DMS79 (cell line): ENCODE measurements around the gene FLAD1.
"Not testable (repeated sequence)": the region's sequence is repeated elsewhere in the genome, so short reads cannot be mapped to it uniquely, and the experiment has no call there.

Experiments used
- DNase-seq: peaks from one replicate; lab custom pipeline; 2025; lab: John Stamatoyannopoulos, UW

The FLAD1 gene

DNA sequence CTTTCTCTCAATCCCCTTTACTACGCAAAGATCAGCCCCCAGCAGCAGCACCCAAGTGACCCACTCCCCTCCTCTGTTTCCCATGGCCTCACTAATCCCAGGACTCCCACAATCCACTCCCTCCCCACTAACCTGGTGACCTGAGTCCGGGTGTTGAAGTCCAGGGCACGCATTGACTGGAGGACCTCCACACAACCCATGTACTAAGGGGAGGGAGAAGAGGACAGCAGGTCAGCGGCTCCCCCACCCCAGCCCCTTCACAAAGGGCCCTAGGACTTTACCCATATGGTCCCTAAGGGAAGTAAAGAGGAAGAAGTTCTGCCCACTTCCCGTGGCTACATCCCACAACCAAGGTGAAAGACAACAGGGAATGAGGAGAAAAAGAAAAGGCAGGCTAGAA is 13.9 kb upstream of the FLAD1 start:
- no peak for DNase-seq

DNA sequence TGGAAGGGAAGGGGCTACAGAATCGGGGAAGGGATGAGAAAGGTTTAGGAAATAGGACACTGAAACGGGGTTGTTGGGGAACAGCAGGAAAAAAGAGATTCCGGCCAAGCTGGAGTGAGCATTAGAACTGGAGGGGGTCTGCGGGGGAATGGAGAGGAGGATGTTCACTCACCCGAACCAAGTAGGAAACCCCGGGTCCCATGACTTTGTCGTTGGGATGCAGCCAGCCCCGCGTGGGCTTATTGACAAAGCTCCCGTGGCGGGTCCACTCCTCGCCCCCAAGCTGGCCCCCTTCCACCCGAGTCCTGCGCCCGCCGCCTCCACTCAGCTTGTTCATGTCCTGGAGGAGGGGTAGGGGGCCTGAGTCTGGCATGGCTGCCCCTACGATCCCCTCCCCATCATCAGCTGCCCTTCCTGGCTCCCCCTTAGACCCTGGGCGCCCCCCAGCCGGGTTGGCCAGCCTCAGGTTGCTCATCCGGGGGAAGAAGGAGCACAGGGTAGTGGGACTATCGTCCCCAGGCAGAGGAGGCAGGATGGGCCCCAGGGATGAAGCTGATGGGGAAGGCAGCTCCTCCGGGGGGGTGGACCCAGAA is 13.2 kb upstream of the FLAD1 start:
- no peak for DNase-seq

DNA sequence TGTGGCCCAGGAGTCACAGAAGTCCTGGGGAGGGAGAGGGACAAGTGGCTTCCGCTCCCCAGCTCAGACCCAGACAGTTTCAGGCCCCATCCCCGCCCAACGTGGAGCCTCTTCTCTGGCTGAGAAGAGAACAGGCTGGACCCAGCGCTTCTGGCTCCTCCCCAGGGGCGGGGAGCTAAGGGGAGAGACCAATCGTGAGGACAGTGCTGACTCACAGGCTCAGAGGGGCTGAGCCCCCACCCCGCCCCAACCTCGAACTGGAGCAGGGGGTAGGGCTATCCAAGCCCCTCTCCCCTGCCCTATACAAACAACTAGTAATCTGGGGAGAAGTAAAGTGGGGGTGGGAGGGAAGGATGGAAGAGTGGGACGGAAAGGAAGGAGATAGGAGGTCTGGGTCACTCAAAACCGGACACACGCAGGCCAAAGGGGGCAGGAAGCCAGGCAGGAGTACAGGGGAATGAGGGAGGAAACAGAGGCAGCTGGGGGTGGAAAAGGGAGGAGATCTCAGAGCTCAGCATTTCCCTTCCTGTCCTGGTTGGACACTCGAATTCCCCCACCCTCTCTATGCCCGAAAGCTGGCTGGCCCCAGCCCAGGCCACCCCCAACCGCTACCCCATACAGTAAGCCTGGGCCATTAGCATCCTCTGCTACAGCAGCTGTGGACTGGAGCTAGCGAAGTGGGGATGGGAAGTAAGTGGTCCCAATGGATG is 12.4 kb upstream of the FLAD1 start, which contains the start of gene SHC1:
SHC1 (minus strand) TSS at position 117 of the 710 bp plus-strand sequence. CDS start 221 bp downstream, outside the sequence.
- DNase-seq = no peak

DNA sequence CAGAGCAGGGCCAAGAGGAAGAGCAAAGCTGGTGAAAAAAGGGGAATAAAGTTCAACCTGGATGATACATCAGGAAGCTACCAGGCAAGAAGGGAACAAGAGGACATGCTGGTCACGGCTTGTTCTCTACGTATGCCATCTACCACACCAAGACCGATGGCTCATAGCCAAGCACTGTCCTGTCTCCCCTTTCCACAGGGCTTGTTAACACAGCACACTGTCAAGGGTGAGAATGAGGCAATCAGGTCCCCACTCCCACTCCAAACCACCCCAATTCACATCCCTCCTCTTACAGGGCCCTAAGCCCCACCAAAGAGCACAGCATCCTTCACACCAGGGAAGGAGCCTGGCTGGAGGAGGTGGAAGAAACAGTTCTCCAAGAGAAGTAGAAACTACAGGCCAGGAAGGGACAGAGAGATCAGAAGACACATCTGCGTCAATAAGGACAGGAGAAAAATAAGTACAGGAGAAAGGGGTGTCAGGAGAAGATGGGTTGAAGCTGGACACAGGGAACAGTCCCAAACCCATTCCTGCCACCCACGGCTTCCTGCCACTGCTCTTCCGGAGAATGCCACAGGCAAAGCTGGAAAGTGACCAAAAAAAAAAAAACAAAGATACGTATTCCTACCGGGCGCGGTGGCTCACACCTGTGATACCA is 11.7 kb upstream of the FLAD1 start:
- DNase-seq = no peak

DNA sequence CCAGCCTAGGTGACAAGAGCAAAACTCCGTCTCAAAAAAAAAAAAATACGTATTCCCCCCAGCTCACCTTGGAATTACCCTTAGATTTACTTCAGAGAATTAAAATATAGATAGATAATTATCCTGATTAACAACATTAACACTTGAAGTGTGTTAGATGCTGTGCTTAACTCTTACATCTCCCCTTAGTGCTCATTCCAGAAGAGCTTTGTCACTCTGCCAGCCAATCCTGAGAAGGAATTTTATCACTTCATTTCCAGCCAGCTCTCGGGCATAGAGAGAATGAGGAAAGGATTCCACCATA is 11.0 kb upstream of the FLAD1 start:
- DNase-seq = no peak

- no peak for DNase-seq
Observed at GRCh38 chr1:154972517-154973343, 10.4 kb upstream of the FLAD1 start.

- DNase-seq = peak; percentile 79
Observed at GRCh38 chr1:154973344-154974101, 9.6 kb upstream of the FLAD1 start.

DNA sequence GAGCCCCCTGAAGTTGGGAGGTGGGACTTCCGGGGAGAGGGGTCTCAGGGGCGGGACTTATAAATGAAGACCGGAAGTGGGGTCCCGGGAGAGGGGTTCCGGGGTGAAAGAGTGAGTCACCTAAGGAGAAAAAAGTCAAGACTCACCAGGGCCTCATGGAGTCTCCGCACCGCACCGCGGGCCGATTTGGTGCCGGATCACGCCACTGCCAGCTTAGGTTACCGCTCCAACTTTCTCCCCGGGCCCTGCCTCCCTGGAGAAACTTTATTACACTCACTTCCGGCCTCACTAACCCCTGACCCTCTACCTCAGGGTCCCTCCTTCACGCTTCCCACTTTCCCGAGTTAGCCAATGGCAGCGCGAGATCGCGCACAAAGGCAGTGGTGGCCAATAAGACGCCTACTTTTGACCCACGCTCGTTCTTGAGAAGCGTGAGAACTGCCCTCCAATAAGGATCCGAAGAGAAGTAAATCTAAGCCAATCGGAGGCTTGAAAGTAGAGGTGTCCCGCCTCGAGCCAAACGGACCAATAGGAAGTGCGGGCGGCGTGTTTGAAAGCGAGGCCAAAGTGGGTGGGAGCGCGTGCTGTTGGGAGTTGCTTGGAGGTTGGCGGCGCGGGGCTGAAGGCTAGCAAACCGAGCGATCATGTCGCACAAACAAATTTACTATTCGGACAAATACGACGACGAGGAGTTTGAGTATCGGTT is 8.9 kb upstream of the FLAD1 start, which contains the start of gene CKS1B:
CKS1B (plus strand) TSS at position 580 of the 706 bp plus-strand sequence; CDS start at position 645, 65 bp downstream.
- peak; percentile 100 for DNase-seq

DNA sequence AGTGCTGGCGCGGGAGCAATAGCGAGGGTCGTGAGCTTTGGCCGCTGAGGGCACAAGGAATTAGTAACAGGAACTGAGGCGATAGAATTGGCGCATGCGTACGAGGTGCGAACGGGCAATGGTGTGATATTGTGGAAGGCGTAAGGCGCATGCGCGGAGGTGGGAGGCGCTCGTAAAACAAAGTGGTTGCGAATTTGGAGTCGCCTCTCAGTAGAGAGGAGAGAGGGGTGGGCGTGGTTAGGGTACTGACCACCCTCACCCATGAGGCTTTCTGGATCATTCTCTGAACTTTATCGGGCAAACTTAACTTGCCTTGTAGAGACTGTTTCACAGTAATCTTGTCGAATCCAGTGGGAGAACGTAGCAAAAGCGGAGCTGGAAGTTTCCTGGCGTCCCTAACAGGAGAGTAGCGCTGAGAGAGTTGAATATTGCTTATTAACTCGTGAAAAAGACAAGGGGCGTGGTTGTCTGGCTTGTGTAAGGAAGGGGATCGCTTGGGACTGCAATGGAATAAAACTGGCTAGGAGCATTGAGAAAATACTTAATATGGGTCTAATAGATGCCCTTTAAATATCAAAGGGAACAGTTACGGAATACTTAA is 8.2 kb upstream of the FLAD1 start:
- peak; percentile 91 for DNase-seq

- peak; percentile 33 for DNase-seq
Observed at GRCh38 chr1:154975409-154976059, 7.6 kb upstream of the FLAD1 start.

DNA sequence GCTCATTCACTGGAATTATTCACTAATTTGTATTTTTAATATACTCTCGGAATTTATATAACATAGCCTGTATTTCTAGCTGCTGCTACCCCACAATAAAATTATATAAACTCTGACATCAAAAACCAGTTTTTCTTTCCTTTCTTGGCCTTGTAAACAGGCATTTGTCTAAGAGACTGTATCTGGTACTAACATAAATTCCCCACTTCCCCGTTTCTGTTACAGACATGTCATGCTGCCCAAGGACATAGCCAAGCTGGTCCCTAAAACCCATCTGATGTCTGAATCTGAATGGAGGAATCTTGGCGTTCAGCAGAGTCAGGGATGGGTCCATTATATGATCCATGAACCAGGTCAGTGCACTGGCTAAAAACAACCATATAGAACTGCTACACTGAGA is 5.4 kb upstream of the FLAD1 start:
- DNase-seq = not testable (repeated sequence)

GRCh38 chr1:154978360-154978759 is 4.8 kb upstream of the FLAD1 start:
- no peak for DNase-seq

- DNase-seq = no peak
Observed at GRCh38 chr1:154982341-154982740, 803 bp upstream of the FLAD1 start.

DNA sequence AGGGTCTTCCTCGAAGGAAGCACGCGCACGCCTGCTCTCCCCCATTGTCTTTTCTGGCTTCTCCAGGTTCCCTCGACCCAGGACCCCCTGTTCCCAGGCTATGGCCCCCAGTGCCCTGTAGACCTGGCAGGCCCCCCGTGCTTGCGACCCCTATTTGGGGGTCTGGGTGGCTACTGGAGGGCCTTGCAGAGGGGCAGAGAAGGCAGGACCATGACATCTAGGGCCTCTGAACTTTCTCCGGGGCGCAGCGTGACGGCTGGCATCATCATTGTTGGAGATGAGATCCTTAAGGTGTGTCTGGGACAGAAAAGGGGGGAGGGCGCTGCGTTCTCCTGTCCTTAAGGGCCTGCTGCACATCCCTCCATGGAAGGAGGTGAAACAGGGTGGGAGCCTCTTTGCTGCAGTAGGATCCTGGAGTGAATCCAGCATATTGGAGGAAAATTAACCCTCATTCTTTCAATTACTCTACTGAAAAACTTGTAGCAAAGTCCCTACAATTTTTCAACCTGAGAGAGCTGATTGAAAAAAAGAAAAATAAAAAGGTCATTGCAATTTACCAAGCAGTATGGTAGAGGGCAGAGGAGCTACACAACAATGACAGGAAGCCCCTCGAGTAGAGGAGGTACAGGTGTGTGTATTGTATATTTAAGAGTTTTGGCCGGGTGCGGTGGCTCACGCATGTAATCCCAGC is 777 bp downstream of the FLAD1 start:
- DNase-seq = no peak

- not testable (repeated sequence) for DNase-seq
Observed at GRCh38 chr1:154986736-154987135, 3.6 kb downstream of the FLAD1 start.

DNA sequence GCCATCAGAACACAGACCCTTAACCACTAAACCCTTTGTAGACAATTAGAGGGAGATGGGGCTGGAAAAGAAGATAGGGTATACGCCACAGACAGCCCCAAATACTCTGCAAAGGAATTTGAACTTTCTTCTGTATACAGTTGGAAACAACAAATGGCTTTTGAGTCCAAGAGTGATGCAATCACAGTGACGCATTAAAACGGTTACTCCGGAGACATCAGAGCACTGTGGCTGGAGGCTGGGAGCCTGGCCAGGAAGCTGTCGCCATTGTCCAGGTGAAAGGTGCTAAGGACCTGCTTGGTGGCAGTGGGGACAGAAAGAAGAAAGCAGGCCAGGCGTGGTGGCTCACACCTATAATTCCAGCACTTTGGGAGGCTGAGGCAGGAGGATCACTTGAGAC is 4.2 kb downstream of the FLAD1 start:
- DNase-seq = no peak

DNA sequence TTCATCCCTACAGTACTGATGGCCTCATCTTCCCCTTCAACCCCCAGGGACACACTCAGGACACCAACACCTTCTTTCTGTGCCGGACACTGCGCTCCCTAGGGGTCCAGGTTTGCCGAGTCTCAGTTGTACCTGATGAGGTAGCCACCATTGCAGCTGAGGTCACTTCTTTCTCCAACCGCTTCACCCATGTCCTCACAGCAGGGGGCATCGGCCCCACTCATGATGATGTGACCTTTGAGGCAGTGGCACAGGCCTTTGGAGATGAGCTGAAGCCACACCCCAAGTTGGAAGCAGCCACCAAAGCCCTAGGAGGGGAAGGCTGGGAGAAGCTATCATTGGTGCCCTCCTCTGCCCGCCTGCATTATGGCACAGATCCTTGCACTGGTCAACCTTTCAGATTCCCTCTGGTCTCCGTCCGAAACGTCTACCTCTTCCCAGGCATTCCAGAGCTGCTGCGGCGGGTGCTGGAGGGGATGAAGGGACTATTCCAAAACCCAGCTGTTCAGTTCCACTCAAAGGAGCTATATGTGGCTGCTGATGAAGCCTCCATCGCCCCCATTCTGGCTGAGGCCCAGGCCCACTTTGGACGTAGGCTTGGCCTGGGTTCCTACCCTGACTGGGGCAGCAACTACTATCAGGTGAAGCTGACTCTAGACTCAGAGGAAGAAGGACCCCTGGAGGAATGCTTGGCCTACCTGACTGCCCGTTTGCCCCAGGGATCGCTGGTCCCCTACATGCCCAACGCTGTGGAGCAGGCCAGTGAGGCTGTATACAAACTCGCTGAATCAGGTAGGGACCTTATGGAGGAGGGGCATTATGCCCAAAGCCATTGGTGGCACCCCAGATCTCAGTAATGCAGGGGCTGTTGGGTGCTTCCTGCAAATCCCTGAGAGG is 5.2 kb downstream of the FLAD1 start:
- DNase-seq = no peak

DNA sequence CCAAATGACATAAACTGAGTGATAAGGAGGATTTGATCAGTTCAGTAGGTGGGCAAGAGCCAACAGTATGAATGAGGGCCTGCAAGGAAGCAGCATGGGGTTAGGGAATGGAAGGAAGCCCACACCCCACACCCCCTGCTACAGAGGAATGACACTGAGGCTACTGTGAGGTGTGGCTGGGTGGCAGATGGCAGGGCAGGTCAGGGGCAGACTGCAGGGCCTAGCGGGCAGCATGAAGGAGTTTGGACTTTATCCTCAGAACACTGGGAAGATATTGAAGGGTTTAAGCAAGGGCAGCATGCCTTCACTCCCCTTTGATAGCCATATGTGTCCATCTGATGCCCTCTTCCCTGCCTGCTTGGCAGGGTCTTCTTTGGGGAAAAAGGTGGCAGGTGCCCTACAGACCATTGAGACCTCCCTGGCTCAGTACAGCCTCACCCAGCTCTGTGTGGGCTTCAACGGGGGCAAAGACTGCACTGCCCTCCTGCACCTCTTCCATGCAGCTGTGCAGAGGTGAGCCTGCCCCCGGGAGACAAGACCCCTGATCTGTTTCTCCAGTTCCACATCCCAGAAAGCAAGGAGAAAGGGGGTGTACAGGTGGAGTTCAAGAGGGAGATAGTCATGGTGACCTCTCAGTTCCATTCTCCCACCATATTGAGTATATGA is 6.2 kb downstream of the FLAD1 start:
- DNase-seq = no peak
